HG02884 (cell line): Measurements from ENCODE around the gene CFAP46.
"Not testable (repeated sequence)": the region's sequence is repeated elsewhere in the genome, so short reads cannot be mapped to it uniquely, and the experiment has no call there.

Source experiments
- ATAC-seq: cut with Tn5 transposase; IDR thresholded peaks from one replicate; pipeline ENCODE4 v1.9.1; 2021; ENCODE audit warnings: mild to moderate bottlenecking, moderate library complexity; ENCODE audit not compliant: unreplicated experiment

Gene CFAP46

DNA sequence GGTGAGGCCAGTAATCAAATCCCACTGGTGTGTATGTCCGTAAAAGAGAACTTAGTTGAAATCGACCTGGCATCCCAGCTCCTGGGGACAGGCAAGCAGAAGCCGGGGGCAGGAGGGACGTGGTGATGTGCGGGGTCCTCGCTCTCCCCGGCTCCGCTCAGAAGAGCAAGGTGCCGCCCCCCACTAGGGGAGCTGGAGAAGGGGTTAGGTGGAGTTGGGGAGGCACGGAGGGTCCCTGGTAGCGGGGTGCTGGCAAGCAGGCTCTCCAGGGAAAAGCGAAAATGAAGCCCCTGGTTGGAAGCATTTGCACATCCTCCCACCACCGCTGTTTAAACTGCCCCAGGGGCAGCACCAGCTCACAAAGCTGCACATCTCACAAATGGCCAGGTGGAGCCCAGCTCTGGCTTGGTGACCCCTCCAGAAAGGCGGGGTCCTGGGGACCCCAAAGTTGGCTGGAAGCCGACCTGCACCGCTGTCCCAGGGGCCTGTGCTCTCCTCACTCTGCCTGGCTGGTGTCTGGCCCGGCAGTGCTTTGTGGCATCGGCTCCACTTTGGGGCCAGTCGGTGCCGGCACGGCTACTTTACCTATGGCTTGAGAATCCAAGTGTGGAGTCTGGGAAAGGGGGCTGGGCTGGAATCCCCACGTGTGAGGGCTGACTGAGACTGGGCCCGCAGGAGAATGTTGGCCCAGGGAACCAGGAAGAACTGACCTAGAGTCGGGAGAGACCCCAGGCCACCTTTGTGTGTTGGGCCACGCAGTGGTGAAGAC is 2.9 kb upstream of the CFAP46 start:
- ATAC-seq, result no peak

DNA sequence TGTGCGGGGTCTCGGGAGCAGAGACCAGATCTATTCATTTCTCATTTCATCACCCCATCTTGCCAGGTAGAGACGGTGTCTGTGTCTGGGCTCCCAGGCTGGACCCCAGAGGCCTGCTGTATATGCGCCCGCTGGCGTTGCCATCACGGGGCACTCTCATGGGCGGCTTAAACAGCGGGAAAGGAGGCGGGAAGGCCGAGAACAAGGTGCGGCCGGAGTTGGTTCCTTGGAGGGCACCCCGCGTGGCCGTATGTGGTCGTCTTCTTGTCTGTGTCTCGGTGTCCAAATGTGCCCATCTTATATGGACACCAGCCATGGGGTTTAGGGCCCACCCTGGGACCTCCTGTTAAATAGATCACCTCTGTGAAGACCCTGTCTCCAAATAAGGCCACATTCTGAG is 2.1 kb upstream of the CFAP46 start:
- no peak for ATAC-seq

DNA sequence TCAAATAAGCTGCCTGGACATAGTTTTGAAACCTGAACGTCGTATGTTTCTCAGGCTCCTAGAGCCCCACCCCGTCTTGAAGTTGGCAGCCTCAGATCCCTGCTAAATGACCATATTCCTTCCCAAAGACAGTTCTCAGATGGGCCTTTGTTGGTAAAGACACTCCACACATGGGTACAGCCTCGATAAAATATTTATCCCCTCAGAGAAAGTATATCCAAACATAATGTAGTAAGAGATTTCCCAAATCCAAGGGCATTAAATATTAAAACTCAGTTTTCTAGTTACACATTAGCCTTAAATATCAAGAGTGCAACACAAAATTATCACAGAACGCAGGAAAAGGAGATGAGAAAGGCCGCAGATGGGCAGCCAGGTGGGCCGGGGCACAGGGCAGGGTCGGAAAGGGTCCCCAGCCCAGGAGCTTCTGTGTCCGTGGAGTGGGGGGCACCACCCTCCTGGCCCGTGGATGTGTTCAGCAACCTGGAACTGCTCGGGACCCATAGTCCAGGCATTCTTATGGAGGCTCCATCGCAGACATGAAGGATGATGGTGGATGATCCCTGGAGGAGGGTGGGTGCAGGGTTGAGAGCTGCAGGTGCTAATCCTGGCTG is 1.5 kb upstream of the CFAP46 start:
- ATAC-seq, result no peak

- no peak for ATAC-seq
These were observed 854 bp upstream of the CFAP46 start for GRCh38 chr10:132943058-132943790.

DNA sequence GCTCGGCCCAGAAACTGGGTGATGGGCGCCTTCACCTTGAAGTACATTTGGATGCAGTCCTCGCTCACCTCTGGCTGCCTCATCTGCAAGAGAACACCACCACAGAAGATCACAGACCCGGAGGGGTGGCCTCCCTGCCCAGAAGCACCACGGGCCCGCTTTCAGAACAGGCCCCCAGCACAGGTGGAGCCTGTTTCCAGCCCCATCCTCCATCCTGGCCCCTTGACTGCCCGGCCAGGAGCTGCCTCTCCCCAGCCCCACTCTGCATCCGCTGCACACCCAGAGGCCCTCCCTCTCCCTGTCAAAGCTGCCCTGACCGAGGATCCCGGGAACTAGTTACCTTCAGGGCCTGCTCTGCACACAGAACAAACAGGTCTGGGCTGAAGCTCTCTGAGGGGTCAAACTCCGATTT is 724 bp downstream of the CFAP46 start:
- no peak for ATAC-seq

DNA sequence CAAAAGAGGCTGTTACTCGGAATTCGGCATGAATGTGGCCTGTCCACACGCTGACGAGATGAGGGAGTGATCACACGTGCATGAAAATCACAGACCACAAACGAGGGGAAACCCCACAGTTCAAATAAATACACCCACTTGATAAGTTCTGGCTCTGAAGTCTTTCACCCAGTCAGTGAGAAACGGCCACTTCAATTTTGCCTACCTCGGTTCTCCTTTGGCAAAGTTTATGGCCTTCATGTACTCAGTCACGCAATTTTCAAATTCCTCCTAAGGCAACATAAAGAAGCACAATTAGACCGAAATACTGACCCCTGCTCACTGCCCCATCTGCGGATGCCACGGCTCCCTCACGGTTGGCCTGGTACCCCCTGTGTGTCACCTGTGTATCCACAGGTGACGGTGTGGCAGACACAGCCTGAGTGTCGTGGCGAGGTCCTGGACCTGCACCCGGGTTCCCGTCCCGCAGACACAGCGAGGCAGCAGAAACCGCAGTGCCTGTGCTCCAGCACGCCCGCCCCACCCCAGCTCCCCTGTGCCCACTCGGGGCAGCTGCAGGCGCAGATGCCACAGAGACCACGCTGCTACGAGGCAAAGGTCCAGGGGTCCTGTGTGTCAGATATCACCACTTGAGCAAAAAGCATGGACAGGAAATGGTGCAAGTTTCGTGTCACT is 1.4 kb downstream of the CFAP46 start:
- peak; percentile 31 for ATAC-seq

DNA sequence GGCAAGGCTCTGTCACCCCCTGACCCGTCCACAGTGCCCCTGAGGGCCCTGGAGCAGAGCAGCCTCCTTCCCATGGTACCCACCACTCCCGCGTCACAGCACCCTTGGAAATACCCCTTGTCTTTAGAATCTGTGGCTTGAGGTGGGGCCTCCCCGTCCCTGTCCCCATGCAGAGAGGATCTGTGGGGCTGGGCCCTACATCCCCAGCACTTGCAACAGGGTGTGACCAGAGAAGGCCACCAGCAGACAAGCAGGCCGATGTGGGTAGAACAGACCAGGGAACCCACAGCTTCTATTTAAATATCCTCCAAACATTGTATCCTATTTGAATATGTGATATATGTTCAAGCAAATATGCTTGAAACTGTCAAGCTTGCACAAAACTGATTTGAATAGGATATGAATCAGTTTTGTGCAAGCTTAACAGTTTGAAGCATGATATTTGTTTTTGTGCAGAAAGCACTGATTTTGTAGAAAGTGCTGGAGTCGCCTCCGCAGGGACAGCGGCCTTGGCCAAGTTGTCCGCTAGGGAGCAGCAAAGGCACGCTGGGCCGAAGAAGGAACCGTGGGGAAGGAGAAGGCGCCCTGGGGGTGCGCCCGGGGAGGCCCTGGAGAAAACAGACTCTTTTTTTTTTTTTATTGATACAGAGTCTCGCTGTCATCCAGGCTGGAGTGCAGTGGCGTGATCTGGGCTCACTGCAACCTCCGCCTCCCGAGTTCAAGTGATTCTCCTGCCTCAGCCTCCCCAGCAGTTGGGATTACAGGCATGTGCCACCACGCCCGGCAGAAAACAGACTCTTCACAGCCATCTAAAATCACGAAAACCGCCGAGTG is 2.2 kb downstream of the CFAP46 start:
- peak; percentile 50 for ATAC-seq

DNA sequence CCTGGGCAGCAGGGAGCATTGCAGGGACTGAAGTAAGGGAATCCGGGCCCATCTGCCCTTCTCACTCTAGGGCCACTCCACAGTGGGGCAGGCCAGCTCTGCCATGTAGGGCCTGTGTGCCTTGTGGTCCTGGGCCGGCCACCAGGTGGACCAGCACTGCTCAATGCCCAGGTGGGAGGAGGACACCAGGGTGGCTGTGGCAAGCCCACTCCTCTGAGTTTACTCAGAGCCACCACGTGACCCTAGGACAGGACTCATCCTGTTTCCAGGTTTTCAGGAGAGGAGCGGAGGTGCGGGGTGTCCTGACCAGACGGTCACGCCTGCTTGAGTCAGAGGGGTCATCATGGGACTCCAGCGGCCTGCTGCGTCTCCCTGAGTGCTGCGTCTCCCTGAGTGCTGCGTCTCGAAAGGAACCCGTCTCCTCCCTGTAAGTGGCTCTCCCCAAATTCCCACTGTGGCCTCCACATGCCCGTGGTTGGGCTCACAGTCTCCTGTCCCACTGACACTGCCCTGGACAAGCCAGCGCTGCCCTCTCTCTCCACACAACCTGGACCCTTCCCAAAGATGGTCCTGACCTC is 2.9 kb downstream of the CFAP46 start:
- ATAC-seq, result no peak

DNA sequence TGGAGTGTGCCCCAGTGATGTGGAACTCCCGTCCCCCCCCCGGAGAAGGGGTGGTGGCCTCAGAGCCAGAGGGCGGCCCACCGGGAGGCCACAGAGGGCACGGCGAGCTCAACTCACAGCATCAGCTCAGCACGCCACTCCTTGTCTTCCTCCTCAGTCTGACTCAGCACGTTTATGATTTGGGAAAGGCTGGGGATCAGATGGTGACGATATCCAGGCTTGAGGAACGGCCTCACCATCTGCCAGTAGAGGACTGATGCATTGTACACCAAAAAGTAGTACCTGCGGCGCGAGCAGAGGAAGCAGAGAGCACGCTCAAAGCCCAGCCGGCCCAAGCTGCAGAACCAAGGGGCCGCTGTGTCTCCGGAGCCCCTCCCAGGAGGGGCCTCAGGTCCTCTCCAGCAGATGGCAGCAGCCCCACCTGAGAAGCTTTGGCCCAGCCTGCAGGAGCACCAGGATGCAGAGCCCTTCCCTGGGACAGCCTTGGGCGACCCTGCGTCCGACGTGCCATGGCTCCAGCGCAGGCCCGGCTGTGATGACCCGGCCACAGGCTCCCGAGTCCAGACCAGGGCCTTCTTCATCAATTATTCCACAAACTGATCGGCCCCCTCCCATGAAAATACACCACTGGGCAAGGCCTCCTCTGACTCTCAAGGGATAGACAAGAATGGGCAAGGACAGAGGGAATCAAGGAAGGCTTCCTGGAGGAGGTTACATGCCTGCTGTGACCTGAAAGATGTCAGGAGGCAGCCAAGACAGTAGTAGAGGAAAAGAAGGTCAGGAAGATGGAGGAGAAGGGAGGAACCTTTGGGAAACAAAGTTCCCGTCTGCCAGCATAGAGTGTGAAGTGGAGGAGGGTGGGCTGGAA is 3.7 kb downstream of the CFAP46 start:
- no peak for ATAC-seq

DNA sequence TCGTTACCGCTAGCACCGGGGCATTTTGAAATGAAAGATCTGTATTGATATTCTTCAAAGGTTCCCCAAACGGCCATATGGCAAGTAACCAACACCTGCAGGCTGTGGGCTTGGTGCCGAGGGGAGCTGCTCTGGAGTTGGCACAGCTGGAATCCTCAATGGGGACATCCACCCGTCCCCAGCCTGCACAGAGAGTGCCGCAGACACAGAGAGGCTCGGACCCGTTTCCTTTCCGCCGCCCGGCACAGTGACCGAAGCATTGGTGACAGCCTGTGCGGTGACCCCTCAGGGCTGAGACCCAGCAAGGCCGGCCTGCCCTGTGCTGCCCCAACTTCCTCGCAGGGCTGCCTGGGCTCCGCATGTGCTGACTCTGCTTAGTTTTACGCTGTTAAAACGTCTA is 4.5 kb downstream of the CFAP46 start:
- no peak for ATAC-seq

DNA sequence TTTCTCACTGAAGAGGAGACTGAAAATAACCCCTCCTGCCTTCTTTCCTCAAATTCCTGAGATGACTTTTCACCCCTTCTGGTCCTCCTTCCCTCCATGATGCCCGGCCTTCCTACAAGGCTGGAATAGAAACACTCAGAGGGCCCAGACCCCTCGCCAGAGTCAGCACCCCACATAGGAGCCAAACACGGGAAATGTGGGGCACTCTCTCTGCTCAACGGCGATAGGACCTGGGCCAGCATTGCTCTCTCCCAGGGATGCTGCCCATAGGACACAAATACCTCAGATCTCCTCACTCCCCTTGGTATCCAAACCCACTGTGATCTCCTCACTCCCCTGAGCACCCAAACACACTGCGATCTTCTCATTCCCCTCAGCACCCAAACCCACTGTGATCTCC is 7.4 kb downstream of the CFAP46 start:
- ATAC-seq, result no peak

- ATAC-seq, result no peak
These were observed 8.9 kb downstream of the CFAP46 start for GRCh38 chr10:132933308-132934042.

GRCh38 chr10:132932461-132933307 is 9.7 kb downstream of the CFAP46 start:
- ATAC-seq, result no peak

DNA sequence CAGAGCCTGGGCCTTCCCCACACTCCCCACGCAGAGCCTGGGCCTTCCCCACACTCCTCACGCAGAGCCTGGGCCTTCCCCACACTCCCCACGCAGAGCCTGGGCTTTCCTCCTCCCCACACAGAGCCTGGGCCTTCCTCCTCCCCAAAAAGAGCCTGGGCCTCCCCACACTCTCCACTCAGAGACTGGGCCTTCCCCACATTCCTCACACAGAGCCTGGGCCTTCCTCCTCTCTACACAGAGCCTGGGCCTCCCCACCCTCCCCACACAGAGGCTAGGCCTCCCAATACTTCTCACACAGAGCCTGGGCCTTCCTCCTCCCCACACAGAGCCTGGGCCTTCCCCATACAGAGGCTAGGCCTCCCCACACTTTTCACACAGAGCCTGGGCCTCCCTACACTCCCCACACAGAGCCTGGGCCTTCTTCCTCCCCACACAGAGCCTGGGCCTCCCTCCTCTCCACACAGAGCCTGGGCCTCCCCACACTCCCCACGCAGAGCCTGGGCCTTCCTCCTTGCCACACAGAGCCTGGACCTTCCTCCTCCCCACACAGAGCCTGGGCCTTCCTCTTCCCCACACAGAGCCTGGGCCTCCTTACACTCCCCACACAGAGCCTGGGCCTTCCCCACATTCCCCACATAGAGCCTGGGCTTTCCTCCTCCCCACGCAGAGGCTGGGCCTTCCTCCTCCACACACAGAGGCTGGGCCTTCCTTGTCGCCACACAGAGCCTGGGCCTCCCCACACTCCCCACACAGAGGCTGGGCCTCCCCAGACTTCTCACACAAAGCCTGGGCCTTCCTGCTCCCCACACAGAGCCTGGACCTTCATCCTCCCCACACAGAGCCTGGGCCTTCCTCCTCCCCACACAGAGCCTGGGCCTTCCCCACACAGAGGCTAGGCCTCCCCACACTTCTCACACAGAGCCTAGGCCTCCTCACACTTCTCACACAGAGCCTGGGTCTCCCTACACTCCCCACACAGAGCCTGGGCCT is 10.8 kb downstream of the CFAP46 start:
- ATAC-seq, result not testable (repeated sequence)

GRCh38 chr10:132930701-132931100 is 11.7 kb downstream of the CFAP46 start:
- not testable (repeated sequence) for ATAC-seq

DNA sequence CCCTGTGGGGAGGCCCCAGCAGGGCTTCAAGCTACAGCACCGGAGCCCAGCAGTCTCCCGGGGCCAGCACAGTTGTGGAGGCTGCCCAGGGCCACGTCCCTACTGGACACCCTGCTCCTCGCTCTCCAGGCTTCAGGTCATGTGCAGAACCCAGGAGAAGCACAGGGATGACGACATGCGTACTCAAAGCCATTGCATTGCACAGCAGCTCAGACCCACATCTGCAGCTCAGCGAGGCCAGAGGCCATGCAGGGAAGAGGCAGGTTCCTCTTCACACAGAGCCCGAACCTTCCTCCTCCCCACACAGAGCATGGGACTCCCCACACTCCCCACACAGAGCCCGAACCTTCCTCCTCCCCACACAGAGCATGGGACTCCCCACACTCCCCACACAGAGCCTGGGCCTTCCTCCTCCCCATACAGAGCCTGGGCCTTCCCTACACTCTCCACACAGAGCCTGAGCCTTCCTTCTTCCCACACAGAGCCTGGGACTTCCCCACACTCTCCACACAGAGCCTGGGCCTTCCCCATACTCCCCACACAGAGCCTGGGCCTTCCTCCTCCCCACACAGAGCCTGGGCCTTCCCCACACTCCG is 12.3 kb downstream of the CFAP46 start:
- ATAC-seq, result no peak
